Measurements from ENCODE around the gene ACOX3. TPM values are rescaled to one million over a fixed set of nuclear protein-coding genes. Genes with fewer than 3 reads are reported as not detected.

Gene ACOX3
- total RNA-seq, 1 experiment from 2014 or later: 17.9 TPM

DNA sequence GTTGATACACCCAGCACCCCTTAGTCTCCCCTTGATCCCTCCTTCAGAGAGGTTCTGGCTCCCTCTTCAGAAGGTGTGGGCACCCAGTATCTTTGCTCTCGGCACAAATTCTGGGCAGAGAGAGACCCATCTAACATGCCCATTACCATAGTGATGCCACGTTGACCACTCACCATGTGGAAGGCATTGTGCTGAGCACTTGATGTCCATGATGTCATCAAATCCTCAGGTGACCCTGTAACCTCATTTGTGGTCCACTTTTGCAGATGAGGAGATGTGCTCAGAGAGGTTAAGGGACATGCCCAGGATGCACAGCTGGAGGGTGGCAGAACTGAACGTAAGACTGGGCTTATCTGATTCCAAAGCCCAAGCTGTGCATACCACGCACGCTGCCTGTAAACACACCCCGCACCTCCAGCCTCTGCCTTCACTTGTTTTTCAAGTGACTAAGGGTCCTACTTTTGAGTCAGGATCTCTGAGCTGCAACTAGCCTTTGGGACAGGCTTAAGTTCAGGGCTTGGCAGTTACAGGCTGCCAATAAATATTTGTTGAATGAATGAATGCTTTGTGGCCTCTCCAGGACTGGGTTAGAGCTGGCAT, 115.8 kb downstream of the ACOX3 start:
- TF ChIP-seq, protein P1, sequence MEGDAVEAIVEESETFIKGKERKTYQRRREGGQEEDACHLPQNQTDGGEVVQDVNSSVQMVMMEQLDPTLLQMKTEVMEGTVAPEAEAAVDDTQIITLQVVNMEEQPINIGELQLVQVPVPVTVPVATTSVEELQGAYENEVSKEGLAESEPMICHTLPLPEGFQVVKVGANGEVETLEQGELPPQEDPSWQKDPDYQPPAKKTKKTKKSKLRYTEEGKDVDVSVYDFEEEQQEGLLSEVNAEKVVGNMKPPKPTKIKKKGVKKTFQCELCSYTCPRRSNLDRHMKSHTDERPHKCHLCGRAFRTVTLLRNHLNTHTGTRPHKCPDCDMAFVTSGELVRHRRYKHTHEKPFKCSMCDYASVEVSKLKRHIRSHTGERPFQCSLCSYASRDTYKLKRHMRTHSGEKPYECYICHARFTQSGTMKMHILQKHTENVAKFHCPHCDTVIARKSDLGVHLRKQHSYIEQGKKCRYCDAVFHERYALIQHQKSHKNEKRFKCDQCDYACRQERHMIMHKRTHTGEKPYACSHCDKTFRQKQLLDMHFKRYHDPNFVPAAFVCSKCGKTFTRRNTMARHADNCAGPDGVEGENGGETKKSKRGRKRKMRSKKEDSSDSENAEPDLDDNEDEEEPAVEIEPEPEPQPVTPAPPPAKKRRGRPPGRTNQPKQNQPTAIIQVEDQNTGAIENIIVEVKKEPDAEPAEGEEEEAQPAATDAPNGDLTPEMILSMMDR (IDR thresholded peaks at IDR 0.05; ENCODE audit: unreplicated experiment): no peak
- ChIA-PET CTCF (interaction anchor here (1.1 to 1.4 kb wide), 2 partner anchors 57 to 148 kb away, joined by 3 to 6 read pairs; no protein-coding TSS in a partner anchor), POLR2A (interaction anchor here (1.1 kb wide), 1 partner anchor 9 kb away, joined by 4 read pairs; no protein-coding TSS in a partner anchor)
- intact Hi-C loops (cut with micrococcal nuclease): no loop called here
- H3K9me3 Mint-ChIP-seq (ENCODE audit: unreplicated experiment): peaks cover 6% of the 10 kb centered on the region
- H3K4me3 Mint-ChIP-seq (ENCODE audit: unreplicated experiment): no peak overlapping the region
- H3K27me3 Mint-ChIP-seq (ENCODE audit: insufficient read depth, unreplicated experiment): no peaks in the 10 kb centered on the region
- peak; percentile 18 for DNase-seq (ENCODE audit: unreplicated experiment)
- no peaks in the 10 kb centered on the region for H3K36me3 Mint-ChIP-seq (ENCODE audit: insufficient read depth, unreplicated experiment)
- H3K27ac Mint-ChIP-seq (ENCODE audit: low read depth, unreplicated experiment): no peak overlapping the region
- H3K4me1 Mint-ChIP-seq (ENCODE audit: insufficient read depth, unreplicated experiment): peaks cover 11% of the 10 kb centered on the region
- BruUV-seq (replicated peaks): no TSS peak

DNA sequence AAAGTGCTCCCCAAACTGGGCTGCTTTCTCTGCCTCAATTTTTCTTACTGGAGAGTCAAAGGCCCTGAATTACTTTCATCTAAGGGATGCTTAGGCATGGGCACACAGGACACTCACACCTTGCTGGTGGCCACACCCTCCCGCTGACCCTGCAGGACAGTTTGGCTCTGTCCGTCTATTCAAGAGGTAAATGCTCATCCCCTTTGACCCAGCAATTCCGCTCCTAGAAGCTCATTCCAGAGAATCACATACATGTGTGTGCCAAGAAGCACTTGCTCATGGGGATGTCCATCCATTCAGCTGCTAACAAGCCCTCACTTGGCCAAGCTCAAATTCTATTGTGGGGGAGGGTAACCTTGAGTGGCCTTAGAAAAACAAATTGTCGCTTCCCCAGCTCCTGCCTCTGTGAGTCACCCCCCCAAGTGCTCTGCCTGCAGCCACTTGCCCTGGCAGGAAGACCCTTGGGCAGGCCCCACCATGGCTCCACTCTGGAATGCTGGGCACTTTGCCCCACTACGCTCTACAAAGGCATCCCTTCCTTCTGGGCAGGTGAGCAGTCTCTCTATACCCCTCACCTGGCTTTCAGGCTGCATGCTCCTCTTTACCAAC, 116.5 kb downstream of the ACOX3 start:
- TF ChIP-seq, protein P1 (IDR thresholded peaks at IDR 0.05; ENCODE audit: unreplicated experiment): no peak

DNA sequence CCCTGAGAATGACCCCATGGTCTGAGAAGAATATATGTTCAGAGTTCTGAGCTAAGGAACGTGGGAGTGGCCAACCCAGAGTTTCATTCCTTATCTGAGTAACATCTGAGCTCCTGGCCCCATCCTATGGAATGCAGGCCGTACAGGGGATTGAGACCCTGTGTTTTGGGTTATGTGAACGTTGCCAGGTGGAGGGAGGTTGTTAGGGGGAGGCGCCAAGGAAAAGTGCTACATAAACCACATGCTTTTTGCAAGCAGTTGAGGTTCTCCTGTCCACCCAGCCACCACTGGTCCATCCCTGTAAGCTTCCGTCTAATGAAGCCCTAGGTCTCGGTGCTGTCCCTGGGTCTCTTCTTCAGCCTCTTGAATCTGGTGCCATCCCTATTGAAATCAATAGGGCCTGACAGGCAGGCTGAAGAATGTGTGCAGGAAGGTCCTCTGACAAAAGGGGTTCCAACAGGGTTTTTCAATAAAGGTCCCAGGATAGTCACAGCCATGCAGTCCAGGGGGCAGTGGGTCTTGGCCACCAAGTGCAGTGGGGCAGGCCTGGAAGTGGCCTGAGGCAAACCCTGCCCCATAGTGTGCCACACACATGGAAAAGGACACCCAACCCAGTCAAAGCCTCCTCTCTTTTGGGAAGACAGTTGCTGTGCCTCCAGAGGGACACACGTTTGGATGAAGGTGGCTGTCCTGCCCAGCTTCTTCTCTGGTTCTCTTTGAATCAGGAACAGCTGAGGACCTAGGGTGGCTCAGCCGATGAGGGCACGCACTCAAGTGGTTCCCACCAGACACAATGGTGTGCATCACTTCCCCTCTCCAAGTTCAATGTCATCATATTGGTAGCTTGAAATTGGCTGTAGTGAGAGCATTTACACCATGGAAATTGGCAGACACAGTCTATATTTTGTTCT, 117.5 kb downstream of the ACOX3 start:
- Mint-ChIP-seq H3K27ac (ENCODE audit: low read depth, unreplicated experiment) (no peak overlapping the region), H3K27me3 (ENCODE audit: insufficient read depth, unreplicated experiment) (no peaks in the 10 kb centered on the region), H3K9me3 (ENCODE audit: unreplicated experiment) (peaks cover 6% of the 10 kb centered on the region), H3K36me3 (ENCODE audit: insufficient read depth, unreplicated experiment) (no peaks in the 10 kb centered on the region), H3K4me1 (ENCODE audit: insufficient read depth, unreplicated experiment) (peaks cover 11% of the 10 kb centered on the region), H3K4me3 (ENCODE audit: unreplicated experiment) (no peak overlapping the region)
- ChIA-PET POLR2A (interaction anchor here (1.0 to 1.5 kb wide), 2 partner anchors 10 to 13 kb away, joined by 4 to 8 read pairs; no protein-coding TSS in a partner anchor), CTCF (interaction anchor here (1.1 to 1.4 kb wide), 2 partner anchors 56 to 146 kb away, joined by 3 to 6 read pairs; no protein-coding TSS in a partner anchor)
- TF ChIP-seq, protein P1 (IDR thresholded peaks at IDR 0.05; ENCODE audit: unreplicated experiment): no peak
- BruUV-seq (replicated peaks): no TSS peak
- DNase-seq (ENCODE audit: unreplicated experiment): no peak
- intact Hi-C loops (cut with micrococcal nuclease): no loop called here

More for the DNA sequence above, 116.5 kb downstream of the ACOX3 start:
- H3K9me3 Mint-ChIP-seq (ENCODE audit: unreplicated experiment): peaks cover 6% of the 10 kb centered on the region
- intact Hi-C loops (cut with micrococcal nuclease): no loop called here
- H3K27me3 Mint-ChIP-seq (ENCODE audit: insufficient read depth, unreplicated experiment): no peaks in the 10 kb centered on the region
- no peaks in the 10 kb centered on the region for H3K36me3 Mint-ChIP-seq (ENCODE audit: insufficient read depth, unreplicated experiment)
- ChIA-PET POLR2A (interaction anchor here (0.7 to 1.5 kb wide), 3 partner anchors 9 to 1415 kb away, joined by 3 to 8 read pairs (median 4); no protein-coding TSS in a partner anchor), CTCF (interaction anchor here (1.1 to 1.4 kb wide), 2 partner anchors 57 to 147 kb away, joined by 3 to 6 read pairs; no protein-coding TSS in a partner anchor)
- H3K4me1 Mint-ChIP-seq (ENCODE audit: insufficient read depth, unreplicated experiment): peaks cover 11% of the 10 kb centered on the region
- BruUV-seq (replicated peaks): no TSS peak
- no peak overlapping the region for H3K4me3 Mint-ChIP-seq (ENCODE audit: unreplicated experiment)
- DNase-seq (ENCODE audit: unreplicated experiment): peak; percentile 59
- H3K27ac Mint-ChIP-seq (ENCODE audit: low read depth, unreplicated experiment): no peak overlapping the region

DNA sequence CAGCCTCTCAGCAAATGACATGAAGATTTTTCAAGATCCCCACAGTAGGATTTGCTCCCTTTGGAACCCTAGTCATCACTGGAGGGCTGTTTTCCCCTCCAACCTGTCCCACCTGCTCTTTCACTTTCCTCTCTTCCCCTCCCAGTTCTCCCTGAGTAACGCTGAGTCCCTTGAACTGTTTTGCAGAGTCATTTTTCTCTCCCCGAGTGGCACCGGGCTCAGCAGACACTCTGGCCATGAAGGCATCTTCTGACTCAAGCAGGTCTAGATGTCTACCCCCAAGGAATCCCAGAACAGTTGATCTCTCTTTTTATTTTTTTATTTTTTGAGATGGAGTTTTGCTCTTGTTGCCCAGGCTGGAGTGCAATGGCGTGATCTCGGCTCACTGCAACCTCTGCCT, 118.8 kb downstream of the ACOX3 start:
- peaks cover 12% of the 10 kb centered on the region for H3K4me1 Mint-ChIP-seq (ENCODE audit: insufficient read depth, unreplicated experiment)
- H3K9me3 Mint-ChIP-seq (ENCODE audit: unreplicated experiment): peaks cover 3% of the 10 kb centered on the region
- H3K27me3 Mint-ChIP-seq (ENCODE audit: insufficient read depth, unreplicated experiment): no peaks in the 10 kb centered on the region
- intact Hi-C loops (cut with micrococcal nuclease): no loop called here
- H3K27ac Mint-ChIP-seq (ENCODE audit: low read depth, unreplicated experiment): no peak overlapping the region
- ChIA-PET POLR2A (no interaction called here), CTCF (no interaction called here)
- BruUV-seq (replicated peaks): no TSS peak
- TF ChIP-seq, protein P1 (IDR thresholded peaks at IDR 0.05; ENCODE audit: unreplicated experiment): no peak
- DNase-seq (ENCODE audit: unreplicated experiment): no peak
- H3K4me3 Mint-ChIP-seq (ENCODE audit: unreplicated experiment): no peak overlapping the region
- no peaks in the 10 kb centered on the region for H3K36me3 Mint-ChIP-seq (ENCODE audit: insufficient read depth, unreplicated experiment)

Measured in MCF 10A (cell line).